Stimulated activated naive CD8-positive, alpha-beta T cell treated with anti-CD3 and anti-CD28 coated beads, Interleukin-15, Interleukin-2, amounts not matched to agents 100 U/mL and 50 U/mL, for 24 hours (primary cell): ENCODE measurements around the gene IHH.

ENCODE experiments used
- ATAC-seq: fragments of 150-1000 bp; cut with Tn5 transposase; one replicate; pipeline ENCODE4 v1.10.0; 2021
- DNase-seq: peaks from one replicate; pipeline ENCODE4 v3.0.0; 2021

IHH gene

DNA sequence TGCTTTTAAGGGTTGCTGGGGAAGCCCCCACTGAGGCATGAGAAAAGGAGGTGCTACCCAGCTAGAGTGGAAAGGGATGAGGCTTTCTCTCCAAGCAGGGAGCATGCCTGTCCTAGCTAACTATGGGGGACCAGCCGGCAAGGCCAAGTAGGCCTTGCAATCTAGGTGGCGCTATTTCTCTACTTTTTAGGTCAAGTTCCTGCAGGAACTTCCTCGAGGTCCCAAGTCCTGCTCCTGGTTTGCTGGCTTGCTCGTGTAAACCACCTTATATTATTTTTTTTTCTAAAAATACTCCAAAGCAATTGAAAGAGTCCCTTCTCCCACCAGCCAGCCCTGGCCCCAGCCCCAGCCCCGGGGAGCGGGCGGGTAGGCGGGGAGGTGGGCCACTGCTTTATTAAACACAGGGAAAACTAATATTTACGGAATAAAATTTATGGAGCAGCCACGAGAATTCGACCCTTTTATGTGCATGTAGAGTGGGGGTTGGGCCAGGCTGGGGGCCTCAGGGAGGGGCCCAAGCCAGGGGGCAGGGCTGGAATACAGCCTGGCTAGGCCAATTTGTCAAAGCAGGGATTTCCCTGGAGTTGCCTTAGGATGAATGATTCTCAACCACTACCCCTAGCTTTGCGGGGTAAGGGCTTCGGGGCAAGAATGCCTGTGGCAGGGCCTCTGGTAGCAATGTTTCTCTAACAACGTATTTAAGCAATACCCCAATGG, 12.8 kb upstream of the IHH start:
- peak; percentile 27 for DNase-seq

DNA sequence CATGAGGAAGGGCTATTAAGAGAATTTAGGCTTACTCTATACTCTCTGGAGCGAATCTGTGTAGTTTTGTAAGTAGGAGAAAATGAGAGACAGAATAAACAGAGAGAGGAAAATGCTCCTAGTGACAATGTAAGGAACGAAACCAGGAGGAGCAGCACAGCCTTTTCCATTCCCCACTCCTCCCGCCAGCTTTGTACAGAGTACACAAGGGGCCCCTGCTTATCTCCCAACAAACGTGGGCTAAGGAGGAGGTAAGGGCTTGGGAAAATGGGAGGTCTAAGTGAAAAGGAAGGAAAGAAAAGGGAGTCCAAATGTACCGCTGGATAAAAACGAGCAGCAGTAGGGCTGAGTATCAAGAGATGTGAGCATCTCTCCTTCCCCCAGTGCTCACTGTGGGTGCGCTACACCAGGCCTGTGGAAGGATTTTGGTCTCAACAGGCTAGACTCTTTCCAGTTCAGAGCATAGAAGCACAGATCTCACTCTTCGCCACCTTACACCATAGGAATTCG, 12.1 kb upstream of the IHH start:
- no peak for DNase-seq

More for the DNA sequence above, 12.8 kb upstream of the IHH start:
- ATAC-seq: peak; percentile 23

DNA sequence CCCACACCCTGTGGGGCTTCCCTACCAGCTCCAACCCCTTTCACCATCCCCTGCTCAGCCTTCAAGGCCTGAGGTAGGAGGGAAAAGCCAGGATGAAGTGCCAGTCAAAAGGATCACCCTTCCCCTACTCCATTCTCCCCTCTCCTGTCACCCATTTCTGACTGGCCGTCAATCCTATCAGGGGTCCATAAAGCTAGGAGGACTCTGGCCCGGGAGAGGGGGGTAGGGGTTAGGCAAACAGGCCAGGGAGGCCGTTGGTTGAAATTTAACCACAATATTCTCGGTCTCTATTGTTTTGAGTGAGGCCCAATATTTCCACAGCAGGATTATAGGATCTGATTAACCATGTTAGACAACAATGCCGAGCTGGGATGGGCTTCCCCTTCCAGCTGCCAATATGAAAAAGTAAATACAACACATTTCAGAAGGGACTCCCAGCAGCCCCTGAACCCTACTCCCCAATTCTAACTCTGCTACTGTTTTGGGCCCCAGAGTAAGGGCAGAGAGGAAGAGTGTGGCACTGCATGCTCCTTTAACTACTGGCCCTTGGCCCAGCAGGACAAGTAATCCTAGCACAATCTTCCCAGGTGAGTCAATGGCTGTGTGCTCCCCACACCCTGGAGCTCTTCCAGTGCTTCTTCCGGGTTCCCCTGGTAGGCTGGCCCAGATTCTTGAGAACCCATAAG, 10.6 kb upstream of the IHH start:
- no peak for ATAC-seq
- DNase-seq: no peak

More for the DNA sequence above, 12.1 kb upstream of the IHH start:
- no peak for ATAC-seq

DNA sequence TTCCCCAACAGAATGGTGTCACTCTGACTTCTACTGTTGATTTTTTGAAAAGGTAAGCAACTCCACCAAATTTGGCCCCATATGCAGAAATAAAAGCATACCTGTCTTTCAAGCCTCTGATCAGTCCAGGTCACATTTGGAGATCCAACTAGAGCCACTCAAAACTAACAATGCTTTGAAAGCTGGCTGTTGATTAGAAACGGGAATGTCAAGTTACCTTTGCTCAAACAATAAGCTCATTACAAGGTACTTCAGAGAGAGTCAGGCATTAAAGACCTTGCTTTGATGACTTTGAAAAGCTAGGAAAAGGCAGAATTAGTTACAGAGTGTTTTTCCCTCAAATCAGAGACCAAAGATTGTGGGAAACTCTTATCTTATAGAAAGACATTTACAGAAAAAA, 4.8 kb upstream of the IHH start:
- DNase-seq (no peak), ATAC-seq (no peak)

DNA sequence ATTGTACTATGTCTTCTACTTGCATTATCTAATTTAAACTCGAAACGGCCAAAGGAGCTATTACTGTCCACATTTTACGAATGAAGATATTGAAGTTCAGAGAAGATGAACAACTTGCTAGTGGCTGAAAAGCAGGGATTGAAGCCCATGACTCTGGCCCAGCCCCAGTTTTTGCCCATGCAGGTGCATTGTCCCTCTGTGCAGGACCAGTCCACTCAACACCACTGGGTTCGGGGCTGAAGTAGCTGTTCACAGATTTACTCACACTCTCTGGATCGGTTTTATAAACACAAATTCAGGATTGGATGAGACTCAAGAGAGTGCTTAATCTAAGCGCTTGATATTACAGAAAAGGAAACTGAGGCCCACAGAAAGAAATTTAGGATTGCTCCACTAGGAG, 1.4 kb upstream of the IHH start:
- DNase-seq: no peak
- ATAC-seq: no peak

DNA sequence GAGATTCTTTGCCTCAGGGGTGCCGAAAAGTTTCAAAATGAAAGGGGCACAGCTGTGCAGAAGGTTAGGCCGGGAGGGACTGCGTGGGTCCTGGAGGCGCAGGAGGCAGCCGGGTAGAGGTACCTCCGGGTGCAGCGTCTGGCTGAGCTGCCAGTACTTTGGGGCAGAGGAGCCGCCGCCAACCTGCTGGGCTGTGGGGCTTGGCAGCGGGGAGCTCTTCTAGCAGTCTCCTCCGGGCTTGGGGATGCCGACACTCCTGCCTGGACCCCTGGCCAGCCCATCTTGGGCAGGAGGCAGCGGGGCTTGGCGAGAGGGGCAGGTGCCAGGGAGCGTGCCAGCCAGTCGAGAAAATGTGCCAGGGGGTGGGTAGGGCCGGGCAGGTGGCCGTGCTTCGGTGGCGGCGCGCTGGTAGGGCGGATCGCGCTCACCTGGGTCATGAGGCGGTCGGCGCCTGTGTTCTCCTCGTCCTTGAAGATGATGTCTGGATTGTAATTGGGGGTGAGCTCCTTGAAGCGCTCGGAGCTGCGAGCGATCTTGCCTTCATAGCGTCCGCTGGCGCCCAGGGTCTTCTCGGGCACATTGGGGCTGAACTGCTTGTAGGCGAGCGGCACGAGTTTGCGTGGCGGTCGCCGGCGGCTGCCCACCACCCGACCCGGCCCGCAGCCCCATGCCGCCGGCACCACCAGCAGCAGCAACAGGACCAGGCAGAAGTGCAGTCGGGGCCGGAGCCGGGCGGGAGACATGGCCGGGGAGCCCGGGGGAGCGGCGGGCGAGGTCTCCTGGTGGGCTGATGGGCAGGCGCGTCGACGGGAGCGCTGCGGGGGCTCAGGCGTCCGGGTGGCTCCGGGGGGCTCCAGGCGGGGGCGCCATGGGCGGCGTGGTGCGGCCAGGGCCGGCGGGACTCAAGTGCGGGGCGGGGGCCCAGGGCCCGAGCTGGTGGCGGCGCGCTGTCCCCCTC, 717 bp downstream of the IHH start:
- no peak for ATAC-seq
- DNase-seq: peak; percentile 11

DNA sequence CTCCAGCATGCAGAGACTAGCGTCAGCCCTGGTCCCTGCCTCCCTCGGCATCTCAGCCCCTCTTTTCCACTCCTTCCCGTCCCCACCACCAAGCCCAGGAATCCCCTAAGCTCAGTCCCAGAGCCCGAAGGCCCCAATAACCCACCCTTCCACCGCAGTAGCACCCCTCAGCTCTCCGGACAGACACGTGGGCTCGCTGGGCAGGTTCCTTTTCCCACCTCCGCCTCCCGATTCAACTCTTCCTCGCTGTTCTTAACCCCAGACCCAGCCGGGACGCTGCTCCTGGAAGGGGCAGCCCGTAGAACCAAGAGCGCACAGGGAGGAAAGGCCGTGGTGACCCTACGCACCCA, 1.4 kb downstream of the IHH start:
- DNase-seq: no peak
- ATAC-seq: no peak

DNA sequence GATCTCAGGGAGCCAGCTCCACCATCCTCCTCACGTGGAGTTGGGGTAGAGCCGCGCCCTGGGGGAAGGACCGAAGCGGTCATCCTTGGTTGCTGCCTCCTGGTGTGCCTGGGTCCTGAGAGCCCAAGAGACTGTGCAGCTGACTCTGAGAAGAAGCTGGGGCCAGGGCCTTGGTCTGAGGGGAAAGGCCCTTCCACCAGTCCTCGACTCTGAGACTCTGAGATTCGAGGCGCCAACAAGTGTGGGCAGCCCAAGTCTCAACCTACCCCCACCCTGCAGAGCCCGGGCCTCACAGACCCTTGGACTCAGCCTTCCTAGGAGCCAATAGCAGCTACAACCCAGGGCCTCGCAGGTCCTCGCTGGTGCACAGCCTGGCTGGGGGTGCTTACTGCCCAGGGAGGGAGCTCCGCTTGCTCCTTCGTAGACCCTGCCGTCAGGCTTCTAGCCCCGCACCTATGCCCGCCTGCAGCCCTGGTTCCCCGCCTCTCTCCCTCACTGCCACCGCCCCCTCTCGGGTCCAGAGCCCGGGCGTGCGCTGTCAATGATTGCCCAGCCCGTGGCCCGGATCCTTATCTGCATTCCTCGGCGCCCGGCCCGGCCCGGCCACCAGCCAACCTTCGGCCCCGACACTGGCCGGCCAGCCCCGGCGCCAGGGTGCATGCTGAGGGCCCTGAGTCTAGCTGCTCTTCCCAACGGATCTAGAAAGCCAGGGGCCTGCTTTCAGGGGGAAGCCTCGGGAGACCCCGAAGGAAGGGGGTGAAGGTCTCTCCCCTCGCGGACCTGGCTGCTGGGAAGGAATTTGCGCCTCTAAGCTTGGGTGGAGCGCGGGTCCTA, 2.0 kb downstream of the IHH start:
- ATAC-seq (no peak), DNase-seq (peak; percentile 10)

DNA sequence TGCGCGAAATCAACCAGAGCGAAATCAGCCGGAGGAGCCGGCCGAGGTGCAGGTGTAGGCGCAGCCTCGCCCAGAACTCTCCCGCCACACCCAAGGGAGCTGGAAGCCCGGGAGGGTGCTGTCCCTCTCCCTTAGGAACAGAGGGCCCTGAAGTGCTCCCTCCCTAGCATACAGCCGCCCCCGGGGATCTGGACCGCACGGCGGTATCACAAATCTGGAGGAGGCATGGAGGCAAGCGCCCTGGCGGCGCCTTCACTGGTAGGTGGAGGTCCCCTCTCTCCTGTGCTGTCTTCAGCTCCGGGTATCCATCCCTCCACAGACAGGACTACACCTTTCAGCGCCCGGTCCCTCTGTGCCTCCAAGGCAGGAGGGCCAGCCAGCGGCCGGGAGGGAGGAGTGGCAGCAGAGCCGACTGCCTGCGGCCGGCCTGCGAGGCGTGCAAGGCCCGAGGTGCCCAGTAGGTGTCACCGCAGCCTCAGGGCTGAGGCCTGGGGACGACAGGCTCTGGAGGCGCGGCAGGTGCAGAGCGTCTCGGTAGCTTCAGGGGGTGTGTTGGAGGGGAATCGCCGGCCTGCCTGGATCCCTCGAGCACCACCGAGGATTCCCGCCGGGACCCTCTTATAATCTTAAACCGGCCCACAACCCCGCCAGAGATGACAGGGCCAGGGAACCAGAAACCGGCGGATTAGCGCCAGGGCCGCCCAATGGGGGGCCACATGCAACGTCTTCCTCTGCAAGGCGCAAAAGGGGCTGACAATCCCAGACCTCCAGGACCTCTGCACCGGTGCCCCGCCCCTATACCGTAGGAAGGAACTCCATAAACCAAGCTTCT, 2.8 kb downstream of the IHH start:
- ATAC-seq (peak; percentile 91), DNase-seq (peak; percentile 84)

DNA sequence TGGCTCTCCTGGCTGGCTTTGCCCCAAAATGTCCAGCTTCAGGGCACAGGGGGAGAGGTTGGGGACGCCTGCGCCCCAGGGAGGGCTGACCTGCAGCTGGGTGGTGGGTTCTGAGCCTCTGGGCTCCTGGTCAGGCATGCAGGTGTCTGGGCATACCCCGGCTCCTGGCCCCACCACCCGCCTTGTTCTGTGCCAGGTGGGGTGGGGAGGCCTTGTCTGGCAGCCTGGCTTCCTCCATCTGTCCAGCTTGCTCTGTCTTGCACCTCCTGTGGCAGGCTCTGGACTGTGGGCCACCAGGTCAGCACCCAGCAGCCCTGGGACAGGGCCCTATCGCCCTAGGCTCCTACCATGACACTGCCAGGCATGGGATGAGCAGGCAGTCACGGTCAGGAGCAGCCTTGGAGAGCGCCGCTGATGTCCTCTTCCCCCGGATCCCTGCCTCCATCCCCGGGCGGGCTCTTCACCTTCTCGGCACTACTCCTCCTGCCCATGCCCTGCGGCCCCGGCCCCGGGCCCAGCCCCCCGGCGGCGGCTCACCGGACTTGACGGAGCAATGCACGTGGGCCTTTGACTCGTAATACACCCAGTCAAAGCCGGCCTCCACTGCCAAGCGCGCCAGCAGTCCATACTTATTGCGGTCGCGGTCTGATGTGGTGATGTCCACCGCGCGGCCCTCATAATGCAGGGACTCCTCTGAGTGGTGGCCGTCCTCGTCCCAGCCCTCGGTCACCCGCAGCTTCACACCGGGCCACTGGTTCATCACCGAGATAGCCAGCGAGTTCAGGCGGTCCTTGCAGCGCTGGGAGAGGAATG, 3.6 kb downstream of the IHH start:
- ATAC-seq: no peak
- no peak for DNase-seq

DNA sequence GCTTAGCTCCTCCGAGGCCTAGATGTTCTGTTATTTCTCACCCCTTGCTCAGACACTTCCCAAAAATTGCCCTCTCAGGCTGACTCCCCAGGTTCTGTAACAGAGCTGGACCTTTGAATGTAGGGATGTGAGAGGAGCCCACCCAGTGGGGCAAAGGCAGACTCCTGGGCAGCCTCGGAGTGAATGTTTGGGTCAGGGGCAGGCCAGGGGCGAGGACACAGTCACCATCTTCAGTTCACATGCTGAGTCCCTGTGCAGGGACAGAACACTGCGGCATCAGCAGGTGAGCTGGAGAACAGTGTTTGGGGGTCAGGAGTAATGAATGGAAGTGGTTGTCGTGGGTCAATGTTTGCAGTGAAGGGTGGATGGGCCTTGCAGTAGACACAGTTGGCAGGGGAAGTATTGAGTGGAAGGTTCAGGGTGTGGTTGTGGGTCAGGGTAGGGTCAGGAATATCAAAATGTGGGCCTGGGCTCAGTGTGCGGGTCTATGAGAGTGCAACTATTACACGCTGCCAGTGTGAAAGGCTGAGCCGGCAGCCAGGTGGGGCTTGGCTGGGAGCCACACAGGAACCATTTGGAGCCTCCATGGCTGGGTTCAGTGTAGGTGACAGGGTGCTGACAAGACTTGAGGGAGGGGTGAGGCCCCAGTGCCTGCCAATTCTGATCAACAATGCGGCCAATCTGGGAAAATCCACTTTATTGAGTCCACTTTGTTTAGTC, 4.4 kb downstream of the IHH start:
- ATAC-seq: no peak
- no peak for DNase-seq

DNA sequence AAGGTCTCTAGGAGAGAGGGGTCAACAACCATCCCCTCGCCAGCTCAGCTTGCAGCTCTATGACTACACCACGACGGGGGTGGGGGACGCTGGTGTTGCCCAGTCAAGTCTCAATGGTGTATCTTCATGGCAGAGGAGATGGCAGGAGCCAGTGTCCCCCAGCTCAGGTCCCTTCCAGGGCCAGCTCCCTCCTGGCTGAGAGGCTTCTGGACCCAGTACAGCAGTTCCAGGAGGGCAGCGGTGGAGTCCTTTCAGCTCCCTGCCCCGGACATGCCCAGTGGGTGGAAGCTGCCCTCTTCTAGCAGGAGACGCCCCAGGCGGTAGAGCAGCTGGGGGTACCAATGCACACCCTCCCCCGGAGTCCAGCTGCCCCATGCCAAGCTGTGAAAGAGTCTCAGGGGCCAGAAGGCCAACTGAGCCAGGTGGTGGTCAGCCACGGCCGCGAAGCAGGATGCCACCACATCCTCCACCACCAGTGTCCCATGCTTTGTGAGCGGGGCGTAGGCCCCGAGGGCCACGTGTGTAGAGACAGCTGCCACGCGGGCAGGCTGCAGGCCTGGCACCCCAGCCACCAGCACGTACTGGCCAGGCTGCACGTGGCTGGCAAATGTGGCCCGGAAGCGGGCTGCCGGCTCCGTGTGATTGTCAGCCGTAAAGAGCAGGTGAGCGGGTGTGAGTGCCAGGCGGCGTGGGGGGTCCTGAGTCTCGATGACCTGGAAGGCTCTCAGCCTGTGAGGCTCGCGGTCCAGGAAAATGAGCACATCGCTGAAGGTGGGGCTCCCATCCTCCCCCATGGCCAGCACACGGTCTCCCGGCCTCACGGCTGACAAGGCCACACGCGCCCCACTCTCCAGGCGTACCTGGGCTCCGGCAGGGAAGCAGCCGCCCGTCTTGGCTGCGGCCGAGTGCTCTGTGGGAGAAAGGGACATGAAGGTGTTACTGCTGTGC, 5.5 kb downstream of the IHH start:
- ATAC-seq: no peak
- DNase-seq: no peak

DNA sequence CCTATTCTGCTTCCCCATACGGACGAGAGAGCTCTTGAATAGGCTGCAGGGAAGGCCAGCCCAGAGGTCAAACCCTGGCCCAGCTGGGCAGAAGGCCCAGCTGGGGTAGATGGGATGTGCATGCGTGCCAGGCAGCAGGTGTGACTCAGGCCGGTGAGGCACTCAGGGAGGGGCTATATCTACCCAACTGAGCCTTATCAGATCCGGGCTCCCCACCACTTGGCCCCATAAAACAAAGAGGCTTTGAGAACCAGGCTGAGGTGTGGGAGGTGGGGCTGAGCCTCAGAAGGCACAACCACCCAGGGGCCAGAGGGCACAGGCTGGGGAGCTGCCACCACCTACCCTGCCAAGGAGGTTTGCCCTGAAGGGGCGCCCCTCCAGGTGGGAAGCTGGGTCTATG, 11.4 kb downstream of the IHH start:
- no peak for ATAC-seq
- no peak for DNase-seq

DNA sequence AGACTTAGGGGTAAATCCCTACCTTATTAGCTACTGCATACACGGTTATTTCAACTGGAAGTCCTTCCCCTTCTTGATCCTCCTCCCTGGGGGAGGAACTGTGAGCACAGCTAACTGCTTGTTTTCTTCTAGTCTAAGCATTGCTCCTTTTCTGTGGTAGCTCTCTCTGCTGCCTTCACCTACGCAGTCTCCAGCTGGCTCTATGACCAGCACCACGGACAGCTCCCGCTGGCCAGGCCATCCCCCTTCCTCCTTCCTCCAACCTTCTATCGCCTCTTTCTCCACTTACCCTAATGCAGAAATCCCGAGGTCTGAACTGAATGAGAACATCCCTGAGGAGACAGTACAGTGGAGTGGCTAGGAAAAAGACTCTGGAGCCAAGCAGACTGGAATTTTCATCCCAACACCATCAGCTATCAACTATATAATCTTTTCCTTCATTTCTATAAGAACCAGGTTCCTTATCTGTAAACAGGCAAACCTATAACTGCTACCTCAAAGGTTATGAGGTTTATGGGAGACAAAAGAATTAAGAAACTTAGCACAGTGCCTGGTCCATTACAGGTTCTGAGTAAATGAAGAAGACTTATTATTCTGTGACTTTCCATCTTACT, 14.7 kb downstream of the IHH start:
- ATAC-seq (no peak), DNase-seq (peak; percentile 44)

DNA sequence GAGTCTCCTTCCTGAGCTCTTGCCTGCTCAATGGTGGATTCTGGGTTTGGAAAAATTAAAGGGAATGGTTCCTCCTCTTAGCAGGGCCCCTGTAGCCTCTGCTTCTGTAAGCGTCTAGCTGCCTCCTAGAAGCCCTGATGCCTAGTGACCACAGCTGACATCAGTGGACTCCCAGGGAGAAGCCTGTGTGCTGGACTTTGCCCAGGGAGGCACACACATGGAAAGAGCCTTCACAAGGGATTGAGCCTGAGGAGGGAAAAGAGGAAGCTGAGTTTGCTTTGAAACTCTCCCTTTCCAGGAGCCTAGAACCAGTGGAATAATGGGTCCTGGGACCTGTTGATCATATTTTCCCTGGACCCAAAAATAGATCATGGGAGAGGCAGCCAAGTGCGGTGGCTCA, 18.0 kb downstream of the IHH start:
- ATAC-seq (no peak), DNase-seq (no peak)

DNA sequence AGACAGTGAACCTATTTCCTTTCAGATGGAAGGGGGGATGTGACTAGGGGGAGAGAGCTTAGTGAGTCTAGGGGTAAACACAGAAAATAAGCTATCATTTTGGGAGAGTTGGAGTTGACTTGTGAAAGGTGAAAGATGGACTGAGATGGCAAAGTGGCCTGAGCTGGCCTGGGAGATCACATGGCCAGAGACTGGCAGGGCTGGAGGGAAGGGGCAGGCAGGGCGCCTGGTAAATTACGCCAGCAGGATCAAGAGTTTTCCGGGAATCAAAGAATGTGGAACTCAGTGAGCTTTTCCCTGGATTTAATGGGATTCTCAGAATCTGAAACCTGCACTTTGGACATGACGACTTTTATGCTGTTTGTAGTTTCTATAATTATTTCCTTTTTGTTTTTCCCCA, 18.6 kb downstream of the IHH start:
- DNase-seq (no peak), ATAC-seq (no peak)

DNA sequence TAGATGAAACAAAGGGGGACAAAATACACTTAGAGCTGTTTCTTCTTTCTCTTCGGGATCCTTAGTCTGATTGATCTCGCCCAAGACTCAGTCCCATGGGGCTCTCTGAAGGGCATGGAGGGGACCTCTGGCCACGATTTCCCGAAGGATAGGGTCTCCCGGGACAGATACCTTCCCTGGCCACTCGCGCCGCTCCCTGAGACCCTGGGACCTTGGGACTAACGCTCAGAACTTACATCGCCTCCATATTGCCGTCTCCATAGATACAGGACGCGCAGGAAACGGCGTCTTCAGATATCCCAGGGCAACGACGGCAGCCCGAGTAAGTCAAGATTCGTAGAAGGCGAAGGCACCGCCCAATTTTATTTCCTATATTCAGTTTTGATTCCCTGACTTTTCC, 19.5 kb downstream of the IHH start, which contains the start of gene CFAP65:
CFAP65 (minus strand) TSS at position 265 of the 400 bp plus-strand sequence. CDS start 2,468 bp downstream, outside the sequence.
- ATAC-seq: no peak

DNA sequence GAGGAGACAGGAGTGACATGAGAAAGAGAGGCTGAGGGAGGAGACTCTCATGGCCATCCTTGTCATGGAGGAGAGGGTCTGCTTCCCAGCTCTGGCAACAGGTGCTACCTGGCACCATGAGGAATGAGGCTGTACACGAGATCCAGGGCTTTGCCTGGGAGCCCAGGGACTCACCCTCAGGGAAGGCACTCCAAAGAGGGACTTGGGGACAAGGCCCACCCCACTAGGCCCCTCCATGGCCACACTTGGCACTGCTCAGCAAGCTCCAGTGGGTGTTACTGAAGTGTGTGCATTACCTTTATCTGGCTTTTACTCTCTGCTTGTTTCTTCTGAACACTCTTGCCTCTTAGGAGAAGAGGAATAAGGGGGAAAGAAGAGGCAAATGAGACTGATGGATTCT, 22.1 kb downstream of the IHH start:
- ATAC-seq (no peak), DNase-seq (no peak)

More for the DNA sequence above, 19.5 kb downstream of the IHH start, which contains the start of gene CFAP65:
- DNase-seq: peak; percentile 46
